Stimulated activated naive CD8-positive, alpha-beta T cell treated with anti-CD3 and anti-CD28 coated beads, Interleukin-15, Interleukin-2, amounts not matched to agents 100 U/mL and 50 U/mL, for 24 hours (primary cell): Measurements from ENCODE around the gene HFM1.
"Not testable (repeated sequence)": the region's sequence is repeated elsewhere in the genome, so short reads cannot be mapped to it uniquely, and the experiment has no call there.

Experiments used
- ATAC-seq: fragments of 150-1000 bp; cut with Tn5 transposase; one replicate; pipeline ENCODE4 v1.10.0; 2021
- DNase-seq: peaks from one replicate; pipeline ENCODE4 v3.0.0; 2021

HFM1 gene, protein sequence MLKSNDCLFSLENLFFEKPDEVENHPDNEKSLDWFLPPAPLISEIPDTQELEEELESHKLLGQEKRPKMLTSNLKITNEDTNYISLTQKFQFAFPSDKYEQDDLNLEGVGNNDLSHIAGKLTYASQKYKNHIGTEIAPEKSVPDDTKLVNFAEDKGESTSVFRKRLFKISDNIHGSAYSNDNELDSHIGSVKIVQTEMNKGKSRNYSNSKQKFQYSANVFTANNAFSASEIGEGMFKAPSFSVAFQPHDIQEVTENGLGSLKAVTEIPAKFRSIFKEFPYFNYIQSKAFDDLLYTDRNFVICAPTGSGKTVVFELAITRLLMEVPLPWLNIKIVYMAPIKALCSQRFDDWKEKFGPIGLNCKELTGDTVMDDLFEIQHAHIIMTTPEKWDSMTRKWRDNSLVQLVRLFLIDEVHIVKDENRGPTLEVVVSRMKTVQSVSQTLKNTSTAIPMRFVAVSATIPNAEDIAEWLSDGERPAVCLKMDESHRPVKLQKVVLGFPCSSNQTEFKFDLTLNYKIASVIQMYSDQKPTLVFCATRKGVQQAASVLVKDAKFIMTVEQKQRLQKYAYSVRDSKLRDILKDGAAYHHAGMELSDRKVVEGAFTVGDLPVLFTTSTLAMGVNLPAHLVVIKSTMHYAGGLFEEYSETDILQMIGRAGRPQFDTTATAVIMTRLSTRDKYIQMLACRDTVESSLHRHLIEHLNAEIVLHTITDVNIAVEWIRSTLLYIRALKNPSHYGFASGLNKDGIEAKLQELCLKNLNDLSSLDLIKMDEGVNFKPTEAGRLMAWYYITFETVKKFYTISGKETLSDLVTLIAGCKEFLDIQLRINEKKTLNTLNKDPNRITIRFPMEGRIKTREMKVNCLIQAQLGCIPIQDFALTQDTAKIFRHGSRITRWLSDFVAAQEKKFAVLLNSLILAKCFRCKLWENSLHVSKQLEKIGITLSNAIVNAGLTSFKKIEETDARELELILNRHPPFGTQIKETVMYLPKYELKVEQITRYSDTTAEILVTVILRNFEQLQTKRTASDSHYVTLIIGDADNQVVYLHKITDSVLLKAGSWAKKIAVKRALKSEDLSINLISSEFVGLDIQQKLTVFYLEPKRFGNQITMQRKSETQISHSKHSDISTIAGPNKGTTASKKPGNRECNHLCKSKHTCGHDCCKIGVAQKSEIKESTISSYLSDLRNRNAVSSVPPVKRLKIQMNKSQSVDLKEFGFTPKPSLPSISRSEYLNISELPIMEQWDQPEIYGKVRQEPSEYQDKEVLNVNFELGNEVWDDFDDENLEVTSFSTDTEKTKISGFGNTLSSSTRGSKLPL (N-terminal part only)

GRCh38 chr1:91404151-91405012 lies at the start of gene HFM1:
TSS of gene HFM1 (minus strand) at chr1:91404837. CDS start at chr1:91401082, 3,755 bp downstream.
- peak; percentile 99 for ATAC-seq
- DNase-seq, result peak; percentile 77

DNA sequence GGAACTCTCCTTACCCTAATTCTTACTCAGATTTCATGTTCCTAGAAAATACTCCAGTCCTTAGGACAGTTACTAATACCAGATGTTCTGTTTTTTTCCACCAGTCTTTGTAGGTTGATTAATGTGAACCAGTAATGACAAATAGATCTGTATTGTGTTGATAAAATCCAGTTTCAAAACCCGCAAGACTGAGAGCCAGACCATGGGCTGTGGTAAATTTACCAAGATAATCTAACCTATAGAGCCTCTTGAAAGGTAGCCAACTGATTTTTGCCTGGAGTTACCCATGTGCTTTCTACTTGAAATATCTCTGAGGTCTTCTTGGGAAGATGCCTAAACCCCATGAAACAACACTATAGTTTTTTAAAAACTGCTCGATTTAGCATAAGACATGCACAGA lies 49.5 kb upstream of the HFM1 start:
- ATAC-seq (no peak), DNase-seq (no peak)

GRCh38 chr1:91450260-91450659 lies 45.6 kb upstream of the HFM1 start:
- DNase-seq (no peak), ATAC-seq (no peak)

DNA sequence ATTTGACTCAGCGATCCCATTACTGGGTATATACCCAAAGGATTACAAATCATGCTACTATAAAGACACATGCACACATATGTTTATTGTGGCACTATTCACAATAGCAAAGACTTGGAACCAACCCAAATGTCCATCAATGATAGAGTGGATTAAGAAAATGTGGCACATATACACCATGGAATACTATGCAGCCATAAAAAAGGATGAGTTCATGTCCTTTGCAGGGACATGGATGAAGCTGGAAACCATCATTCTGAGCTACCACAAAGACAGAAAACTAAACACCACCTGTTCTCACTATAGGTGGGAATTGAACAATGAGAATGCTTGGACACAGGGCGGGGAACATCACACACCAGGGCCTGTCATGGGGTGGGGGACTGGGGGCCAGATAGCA lies 43.1 kb upstream of the HFM1 start:
- not testable (repeated sequence) for ATAC-seq, DNase-seq

DNA sequence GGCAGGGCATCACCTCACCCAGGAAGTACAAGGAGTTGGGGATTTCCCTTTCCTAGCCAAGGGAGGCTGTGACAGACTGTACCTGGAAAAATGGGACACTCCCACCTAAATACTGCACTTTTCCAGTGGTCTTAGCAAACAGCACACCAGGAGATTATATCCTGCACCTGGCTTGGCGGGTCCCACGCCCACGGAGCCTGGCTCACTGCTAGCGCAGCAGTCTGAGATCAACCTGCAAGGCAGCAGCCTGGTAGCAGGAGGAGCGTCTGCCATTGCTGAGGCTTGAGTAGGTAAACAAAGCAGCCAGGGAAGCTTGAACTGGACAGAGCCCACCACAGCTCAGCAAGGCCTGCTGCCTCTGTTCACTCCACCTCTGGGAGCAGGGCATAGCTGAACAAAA lies 37.3 kb upstream of the HFM1 start:
- not testable (repeated sequence) for ATAC-seq, DNase-seq

DNA sequence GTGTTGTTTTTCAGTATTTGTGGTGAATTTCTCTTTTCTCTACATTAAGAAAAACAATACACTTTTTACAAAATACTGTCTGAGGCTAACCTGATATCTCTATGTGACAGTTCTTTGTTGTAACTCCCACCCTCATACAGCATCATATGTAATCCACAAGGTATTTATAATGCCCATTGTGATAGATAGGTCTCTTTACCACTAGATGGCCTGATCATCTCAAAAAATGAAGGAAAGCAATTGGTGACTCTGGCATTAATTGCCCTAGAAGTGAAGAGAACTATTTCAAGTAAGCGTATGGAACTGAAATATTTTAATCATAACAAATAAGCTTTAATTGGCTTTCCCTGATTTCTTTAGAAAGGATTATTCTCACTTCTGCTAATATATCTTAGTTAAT lies 36.2 kb upstream of the HFM1 start:
- DNase-seq, result no peak
- ATAC-seq, result no peak

DNA sequence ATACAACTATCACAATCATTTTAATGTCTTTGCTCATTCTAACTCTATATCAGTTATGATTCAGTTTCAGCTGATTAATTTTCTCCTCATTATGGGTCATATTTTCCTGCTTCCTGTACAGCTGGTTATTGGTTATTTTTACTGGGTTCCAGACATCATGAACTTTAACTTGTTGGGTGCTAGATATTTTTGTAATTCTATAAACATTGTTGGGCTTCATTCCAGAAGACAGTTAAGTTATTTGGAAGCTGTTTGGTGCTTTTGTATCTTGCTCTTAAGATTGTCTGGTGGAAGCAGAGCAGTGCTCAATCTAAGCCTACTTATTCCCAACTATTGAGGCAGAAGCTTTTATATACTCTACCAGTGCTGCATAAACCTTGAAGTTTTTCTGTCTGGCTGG lies 34.4 kb upstream of the HFM1 start:
- no peak for ATAC-seq

DNA sequence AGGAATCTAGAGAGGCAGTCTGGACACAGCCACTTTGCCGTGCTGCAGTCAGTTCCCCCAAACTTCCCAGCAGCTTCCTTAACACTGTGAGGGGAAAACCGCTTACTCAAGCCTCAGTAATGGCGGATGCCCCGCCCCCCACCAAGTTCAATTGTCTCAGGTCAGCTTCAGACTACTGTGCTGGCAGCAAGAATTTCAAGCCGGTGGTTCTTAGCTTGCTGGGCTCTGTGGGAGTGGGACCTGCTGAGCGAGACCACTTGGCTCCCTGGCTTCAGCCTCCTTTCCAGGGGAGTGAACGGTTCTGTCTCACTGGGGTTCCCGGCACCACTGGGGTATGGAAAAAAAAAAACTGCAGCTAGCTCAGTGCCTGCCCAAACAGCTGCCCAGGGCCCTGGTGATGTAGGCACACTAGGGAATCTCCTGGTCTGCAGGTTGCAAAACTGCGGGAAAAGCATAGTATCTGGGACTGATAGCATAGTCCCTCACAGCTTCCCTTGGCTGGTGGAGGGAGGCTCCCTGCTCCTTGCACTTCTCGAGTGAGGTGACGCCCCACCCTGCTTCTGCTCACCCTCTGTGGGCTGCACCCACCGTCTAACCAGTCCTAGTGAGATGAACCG lies 23.7 kb upstream of the HFM1 start:
- DNase-seq, result no peak
- no peak for ATAC-seq

More for the DNA sequence above, 34.4 kb upstream of the HFM1 start:
- DNase-seq, result no peak

DNA sequence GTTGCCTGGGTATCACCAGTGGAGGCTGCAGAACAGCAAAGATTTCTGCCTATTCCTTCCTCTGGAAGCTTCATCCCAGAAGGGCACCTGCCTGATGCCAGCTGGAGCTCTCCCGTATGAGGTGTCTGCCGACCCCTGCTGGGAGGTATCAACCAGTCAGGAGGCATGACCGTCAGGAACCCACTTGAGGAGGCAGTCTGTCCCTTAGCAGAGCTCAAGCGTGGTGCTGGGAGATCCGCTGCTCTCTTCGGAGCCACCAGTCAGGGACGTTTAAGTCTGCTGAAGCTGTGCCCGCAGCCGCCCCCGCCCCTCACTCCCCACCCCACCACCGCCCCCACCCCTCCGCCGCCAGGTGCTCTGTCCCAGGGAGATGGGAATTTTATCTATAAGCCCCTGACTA lies 23.1 kb upstream of the HFM1 start:
- ATAC-seq (no peak), DNase-seq (no peak)

- DNase-seq, ATAC-seq: not testable (repeated sequence)
Observed at GRCh38 chr1:91422523-91422922, 17.9 kb upstream of the HFM1 start.

- no peak for DNase-seq
- no peak for ATAC-seq
Observed at GRCh38 chr1:91412371-91412770, 7.7 kb upstream of the HFM1 start.

- no peak for DNase-seq
- ATAC-seq, result no peak
Observed at GRCh38 chr1:91406773-91407389, 2.2 kb upstream of the HFM1 start.

- DNase-seq (no peak), ATAC-seq (no peak)
Observed at GRCh38 chr1:91402023-91402422, 2.6 kb downstream of the HFM1 start.

DNA sequence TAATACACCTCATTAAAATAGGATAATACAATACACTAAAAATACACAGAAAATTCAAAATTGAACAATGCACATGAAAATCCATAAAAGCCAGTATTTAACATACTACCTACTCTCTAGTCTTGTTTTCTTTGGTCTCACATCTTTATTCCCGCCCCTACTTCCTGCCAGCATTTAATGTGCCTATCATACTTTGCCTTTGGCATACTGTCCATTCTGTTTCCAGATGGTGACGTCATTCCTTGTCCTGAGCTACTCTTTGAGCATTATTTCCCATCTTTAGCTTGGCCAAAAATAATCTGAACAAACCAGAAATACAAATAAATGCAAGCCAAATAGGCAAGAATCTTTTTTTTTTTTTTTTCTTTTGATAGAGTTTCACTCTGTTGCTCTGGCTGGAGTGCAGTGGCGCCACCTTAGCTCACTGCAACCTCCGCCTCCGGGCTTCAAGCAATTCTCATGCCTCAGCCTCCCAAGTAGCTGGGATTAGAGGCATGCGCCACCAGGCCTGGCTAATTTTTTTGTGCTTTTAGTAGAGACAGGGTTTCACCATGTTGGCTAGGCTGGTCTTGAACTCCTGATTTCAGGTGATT lies 4.4 kb downstream of the HFM1 start:
- ATAC-seq (no peak), DNase-seq (no peak)

DNA sequence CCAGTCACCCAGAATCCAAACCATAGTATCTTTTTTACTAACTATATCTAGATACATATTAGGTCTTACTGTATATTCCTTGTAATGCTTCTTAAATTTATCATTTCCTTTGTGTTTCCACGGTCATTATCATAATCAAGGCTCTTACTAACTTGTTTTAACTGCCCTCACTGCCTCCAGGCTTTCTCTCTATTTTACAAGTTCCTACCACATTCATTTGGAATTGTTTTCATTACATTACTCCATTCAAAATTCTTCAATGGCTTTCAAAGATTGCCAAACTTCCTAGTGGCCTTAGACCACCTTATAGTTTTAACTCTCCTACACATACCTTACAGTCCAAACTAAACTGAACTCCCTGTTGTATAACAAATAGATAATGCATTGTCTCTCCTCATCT lies 6.3 kb downstream of the HFM1 start:
- ATAC-seq, result no peak
- DNase-seq, result no peak

- ATAC-seq (no peak), DNase-seq (no peak)
Observed at GRCh38 chr1:91397605-91398004, 7.0 kb downstream of the HFM1 start.

- no peak for DNase-seq
- no peak for ATAC-seq
Observed at GRCh38 chr1:91393042-91393441, 11.6 kb downstream of the HFM1 start.

DNA sequence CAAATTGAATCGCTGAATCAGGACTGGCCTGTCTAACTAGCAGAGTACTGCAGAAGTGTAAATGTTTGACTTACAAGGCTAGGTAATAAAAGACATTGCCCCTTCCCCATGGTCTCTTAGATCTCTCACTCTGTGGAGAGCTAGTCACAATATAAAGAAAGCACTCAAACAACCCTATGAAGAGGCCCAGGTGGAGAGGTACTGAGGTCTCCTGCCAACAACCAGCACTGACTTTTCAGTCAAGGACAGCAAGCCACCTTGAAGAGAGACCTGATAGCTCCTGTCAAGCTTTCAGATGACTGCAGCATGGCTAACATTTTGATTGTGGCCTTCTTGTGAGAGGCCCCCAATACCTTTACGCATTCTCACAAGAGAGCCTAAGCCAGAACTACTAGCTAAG lies 18.5 kb downstream of the HFM1 start:
- DNase-seq, result no peak

DNA sequence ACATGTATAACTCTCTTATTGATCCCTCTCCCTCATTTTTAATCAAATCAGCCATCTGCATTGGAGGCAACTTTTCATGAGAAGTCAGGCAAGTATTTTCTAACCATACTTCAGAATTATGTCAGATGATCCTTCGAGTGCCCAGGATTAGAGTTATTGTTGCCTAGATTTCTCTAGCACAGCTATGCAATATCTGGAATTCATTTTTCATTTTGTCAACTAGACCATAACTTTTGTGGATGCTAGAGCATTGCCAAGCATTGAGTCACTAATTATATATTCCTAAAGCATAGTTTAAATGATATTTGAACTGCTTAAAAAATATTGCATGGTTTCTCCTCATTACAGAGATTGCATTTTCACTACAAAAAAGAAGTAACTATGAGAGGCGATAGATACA lies 21.2 kb downstream of the HFM1 start:
- ATAC-seq, result no peak
- no peak for DNase-seq

More for the DNA sequence above, 18.5 kb downstream of the HFM1 start:
- ATAC-seq, result no peak

DNA sequence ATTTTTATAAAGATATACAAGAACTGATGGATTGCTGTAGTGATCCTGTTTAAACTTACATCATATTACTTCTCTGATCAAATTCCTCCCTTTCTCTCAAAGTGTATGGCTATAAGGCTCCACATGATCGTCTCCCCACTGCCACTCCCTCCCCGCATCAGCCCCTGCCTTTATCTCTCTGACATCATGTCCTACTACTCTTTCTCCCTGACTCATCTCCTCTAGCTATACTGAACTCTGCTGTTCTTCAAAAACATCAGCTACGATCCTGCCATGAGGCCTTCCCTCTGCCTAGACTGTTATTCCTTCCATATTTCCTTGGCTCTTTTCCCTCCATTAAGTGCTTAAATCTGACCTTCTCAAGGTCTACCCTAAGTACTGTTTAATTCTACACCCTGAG lies 22.8 kb downstream of the HFM1 start:
- ATAC-seq (no peak), DNase-seq (no peak)
